ENCODE measurements around the gene NPPB.
A peak's percentile ranks its signal among the peaks of the same experiment; 100 is the strongest.
"Not testable (repeated sequence)": the region's sequence is repeated elsewhere in the genome, so short reads cannot be mapped to it uniquely, and the experiment has no call there.

Gene NPPB

GRCh38 chr1:11898831-11899467 is 40.2 kb upstream of the NPPB start:
- TF ChIP-seq ZFX (IDR thresholded peaks at IDR 0.05) (no peak), CTCF (conservative IDR thresholded peaks at IDR 0.05) (no peak)
- no peak overlapping the region for H3K27ac ChIP-seq

GRCh38 chr1:11898086-11898785 is 39.5 kb upstream of the NPPB start:
- TF ChIP-seq CTCF (conservative IDR thresholded peaks at IDR 0.05) (no peak), ZFX (IDR thresholded peaks at IDR 0.05) (no peak)
- no peak overlapping the region for H3K27ac ChIP-seq

GRCh38 chr1:11894501-11894900 is 35.8 kb upstream of the NPPB start:
- H3K27ac ChIP-seq, result not testable (repeated sequence)

GRCh38 chr1:11893907-11894251 is 35.1 kb upstream of the NPPB start:
- no peak overlapping the region for H3K27ac ChIP-seq
- no peak for TF ChIP-seq ZFX (IDR thresholded peaks at IDR 0.05)
- TF ChIP-seq CTCF (conservative IDR thresholded peaks at IDR 0.05), result peak; percentile 93

- no peak overlapping the region for H3K27ac ChIP-seq
- TF ChIP-seq ZFX (IDR thresholded peaks at IDR 0.05) (no peak), CTCF (conservative IDR thresholded peaks at IDR 0.05) (no peak)
These were observed 32.9 kb upstream of the NPPB start for GRCh38 chr1:11891433-11892186.

- no peak for TF ChIP-seq CTCF (conservative IDR thresholded peaks at IDR 0.05)
- TF ChIP-seq ZFX (IDR thresholded peaks at IDR 0.05), result no peak
- H3K27ac ChIP-seq, result no peak overlapping the region
These were observed 30.1 kb upstream of the NPPB start for GRCh38 chr1:11888877-11889208.

GRCh38 chr1:11888206-11888876 is 29.6 kb upstream of the NPPB start:
- TF ChIP-seq CTCF (conservative IDR thresholded peaks at IDR 0.05), result no peak
- no peak for TF ChIP-seq ZFX (IDR thresholded peaks at IDR 0.05)

More at GRCh38 chr1:11888206-11888876, 29.6 kb upstream of the NPPB start:
- H3K27ac ChIP-seq, result no peak overlapping the region
